ENCODE measurements around the gene TBXAS1. TPM values are rescaled to one million over a fixed set of nuclear protein-coding genes. Genes with fewer than 3 reads are reported as not detected.

The TBXAS1 gene
- total and polyA plus RNA-seq, 2 of the 8 experiments (the other 6 are each of a cell fraction or from before 2014, with no cell fraction given) = 0.86 to 2.1 TPM

DNA sequence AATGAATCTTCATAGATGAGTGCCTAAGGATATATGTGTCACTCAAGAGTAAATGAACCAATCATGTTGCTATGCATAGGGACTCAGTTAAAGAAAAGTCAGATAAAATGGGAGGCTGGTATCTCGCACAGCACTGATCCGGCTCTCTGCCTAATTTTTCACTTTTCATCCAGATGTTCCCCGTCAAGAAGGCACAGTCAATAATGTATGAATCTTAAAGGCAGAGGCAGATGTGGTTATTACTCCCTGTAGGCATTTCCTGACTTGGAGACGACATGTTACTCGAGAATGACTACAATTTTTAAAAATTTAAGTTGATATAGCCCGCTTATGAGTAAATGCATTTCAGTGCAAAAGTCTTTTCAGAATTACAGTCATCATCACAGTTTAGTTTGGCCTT is 113.6 kb downstream of the TBXAS1 start (continued):
- TF ChIP-seq RFX5 (IDR thresholded peaks at IDR 0.05; ENCODE audit: borderline replicate concordance, low read depth, low read length) (no peak), TAF7 (optimal IDR thresholded peaks at IDR 0.05; ENCODE audit: borderline replicate concordance, low read depth, low read length) (no peak), RNF2 (IDR thresholded peaks at IDR 0.05; ENCODE audit: borderline replicate concordance, low read depth, low read length, missing control alignments, poor library complexity, severe bottlenecking) (no peak)

All from H1 (cell line).